OCI-LY1 (cell line): Measurements from ENCODE around the gene TM4SF1.

ENCODE experiments used
- EZH2 ChIP-seq: fragments of 200-600 bp; sonication (generic), shearing (Covaris generic); IDR thresholded peaks from 2 replicates; pipeline ENCODE4 v1.8.0; 2017; ENCODE audit warnings: borderline replicate concordance, mixed run types, mild to moderate bottlenecking, antibody characterized with exemption, low read length, moderate library complexity, mixed read lengths
- TF ChIP-seq, protein P1 (sequence below): fragments of 200-600 bp; sonication (generic), shearing (Covaris generic); IDR thresholded peaks from 2 replicates; pipeline ENCODE4 v1.5.1; 2017; ENCODE audit warnings: mild to moderate bottlenecking, antibody characterized with exemption, low read length, moderate library complexity, mixed read lengths

DNA sequence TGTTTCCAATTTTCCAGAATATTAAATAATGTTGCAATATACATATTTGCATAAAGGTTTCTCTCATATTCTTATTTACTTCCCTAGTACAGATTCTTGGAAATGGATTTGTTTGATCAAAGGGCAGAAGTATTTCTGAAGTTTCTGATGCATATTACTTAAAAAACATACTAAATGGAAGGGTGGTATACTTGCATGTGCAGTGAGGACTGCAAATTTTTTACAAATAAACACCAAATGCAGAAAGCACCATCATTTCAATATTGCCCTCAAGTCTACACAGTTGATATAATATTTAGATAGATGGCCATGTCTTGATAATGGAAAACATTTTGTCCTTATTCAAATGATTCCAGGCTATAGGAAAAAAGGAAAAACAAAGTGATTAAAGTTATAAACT lies 56.3 kb downstream of the TM4SF1 start:
- TF ChIP-seq, protein P1, sequence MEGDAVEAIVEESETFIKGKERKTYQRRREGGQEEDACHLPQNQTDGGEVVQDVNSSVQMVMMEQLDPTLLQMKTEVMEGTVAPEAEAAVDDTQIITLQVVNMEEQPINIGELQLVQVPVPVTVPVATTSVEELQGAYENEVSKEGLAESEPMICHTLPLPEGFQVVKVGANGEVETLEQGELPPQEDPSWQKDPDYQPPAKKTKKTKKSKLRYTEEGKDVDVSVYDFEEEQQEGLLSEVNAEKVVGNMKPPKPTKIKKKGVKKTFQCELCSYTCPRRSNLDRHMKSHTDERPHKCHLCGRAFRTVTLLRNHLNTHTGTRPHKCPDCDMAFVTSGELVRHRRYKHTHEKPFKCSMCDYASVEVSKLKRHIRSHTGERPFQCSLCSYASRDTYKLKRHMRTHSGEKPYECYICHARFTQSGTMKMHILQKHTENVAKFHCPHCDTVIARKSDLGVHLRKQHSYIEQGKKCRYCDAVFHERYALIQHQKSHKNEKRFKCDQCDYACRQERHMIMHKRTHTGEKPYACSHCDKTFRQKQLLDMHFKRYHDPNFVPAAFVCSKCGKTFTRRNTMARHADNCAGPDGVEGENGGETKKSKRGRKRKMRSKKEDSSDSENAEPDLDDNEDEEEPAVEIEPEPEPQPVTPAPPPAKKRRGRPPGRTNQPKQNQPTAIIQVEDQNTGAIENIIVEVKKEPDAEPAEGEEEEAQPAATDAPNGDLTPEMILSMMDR: no peak
- no peak for TF ChIP-seq EZH2
